Measurements from ENCODE around the gene RALGAPB.

RALGAPB gene

GRCh38 chr20:38460040-38460623 lies 12.5 kb upstream of the RALGAPB start (continued):
- TF ChIP-seq AEBP2 (tag by site-specific recombination; IDR thresholded peaks at IDR 0.05; ENCODE audit: borderline replicate concordance) (no peak), ZBTB17 (tag by site-specific recombination; IDR thresholded peaks at IDR 0.05) (peak; percentile 88), ZNF660 (tag by site-specific recombination; IDR thresholded peaks at IDR 0.05) (no peak), PRDM1 (tag by site-specific recombination; IDR thresholded peaks at IDR 0.05) (peak; percentile 87), WT1 (tag by site-specific recombination; IDR thresholded peaks at IDR 0.05) (0 out of 2 replicates have a peak, but pooled peaks have one; percentile 39), ZNF366 (tag by site-specific recombination; conservative IDR thresholded peaks at IDR 0.05) (peak; percentile 64; the same call in 1 of the 2 replicates), ZNF830 (tag by site-specific recombination; IDR thresholded peaks at IDR 0.05; ENCODE audit: low read depth) (no peak), ZNF121 (tag by site-specific recombination; IDR thresholded peaks at IDR 0.05) (peak; percentile 59; the same call in 1 of the 2 replicates), ZBTB20 (tag by site-specific recombination; IDR thresholded peaks at IDR 0.05) (no peak), PRDM6 (tag by site-specific recombination; IDR thresholded peaks at IDR 0.05) (peak; percentile 68), ZNF561 (tag by site-specific recombination; IDR thresholded peaks at IDR 0.05; ENCODE audit: borderline replicate concordance) (peak; percentile 69; the same call in 1 of the 2 replicates), PATZ1 (tag by site-specific recombination; IDR thresholded peaks at IDR 0.05) (no peak), GLI4 (tag by site-specific recombination; IDR thresholded peaks at IDR 0.05) (no peak), KLF8 (tag by site-specific recombination; IDR thresholded peaks at IDR 0.05) (no peak), ZBTB48 (tag by site-specific recombination; IDR thresholded peaks at IDR 0.05) (peak; percentile 87), ZNF776 (tag by site-specific recombination; IDR thresholded peaks at IDR 0.05; ENCODE audit: borderline replicate concordance) (no peak), PRDM10 (tag by site-specific recombination; IDR thresholded peaks at IDR 0.05) (0 out of 2 replicates have a peak, but pooled peaks have one; percentile 29), ZNF146 (tag by site-specific recombination; IDR thresholded peaks at IDR 0.05) (no peak), ZXDB (tag by site-specific recombination; IDR thresholded peaks at IDR 0.05) (0 out of 2 replicates have a peak, but pooled peaks have one; percentile 8), GFI1B (tag by site-specific recombination; IDR thresholded peaks at IDR 0.05) (peak; percentile 99), YY2 (tag by site-specific recombination; IDR thresholded peaks at IDR 0.05) (no peak), ZEB2 (tag by site-specific recombination; IDR thresholded peaks at IDR 0.05) (peak; percentile 77; the same call in 1 of the 2 replicates), ZNF670 (tag by site-specific recombination; IDR thresholded peaks at IDR 0.05; ENCODE audit: low read depth) (no peak), ZNF140 (tag by site-specific recombination; IDR thresholded peaks at IDR 0.05) (no peak), HOXA7 (CRISPR knock-in tag; IDR thresholded peaks at IDR 0.05; ENCODE audit: borderline replicate concordance) (no peak), BCL11B (tag by site-specific recombination; IDR thresholded peaks at IDR 0.05; ENCODE audit: low read depth) (no peak), IKZF3 (tag by site-specific recombination; IDR thresholded peaks at IDR 0.05) (peak; percentile 77), ZNF639 (tag by site-specific recombination; IDR thresholded peaks at IDR 0.05) (0 out of 2 replicates have a peak, but pooled peaks have one; percentile 36), ZNF302 (tag by site-specific recombination; IDR thresholded peaks at IDR 0.05; ENCODE audit: low read depth) (no peak), ZNF221 (tag by site-specific recombination; IDR thresholded peaks at IDR 0.05; ENCODE audit: borderline replicate concordance) (no peak), ZNF521 (tag by site-specific recombination; IDR thresholded peaks at IDR 0.05) (no peak)

Measured in HEK293 (cell line).